Activated naive CD8-positive, alpha-beta T cell treated with anti-CD3 and anti-CD28 coated beads, Interleukin-2, amount 10 ng/mL, durations not matched to agents 7 days and 5 days (primary cell): ENCODE results near the gene CRIM1. TPM values are rescaled to one million over a fixed set of nuclear protein-coding genes. Genes with fewer than 3 reads are reported as not detected.
A peak's percentile ranks its signal among the peaks of the same experiment; 100 is the strongest.

Experiments used
- ATAC-seq: fragments of 150-1000 bp; cut with Tn5 transposase; one replicate; pipeline ENCODE4 v1.10.0; 2021; ENCODE audit warnings: low read depth, moderate library complexity
- POLR2A ChIA-PET: fragments of 350-600 bp; sonication (Branson Sonifier 250); formaldehyde crosslinking; loops from one replicate; lab custom pipeline; 2021; ENCODE audit warnings: antibody characterized with exemption; lab: Charles Lee
- DNase-seq: peaks from one replicate; pipeline ENCODE4 v3.0.0; 2021
- H3K27ac Mint-ChIP-seq: one replicate; pipeline ENCODE4 v1.8.0; 2022; ENCODE audit warnings: mild to moderate bottlenecking, mixed read lengths
- H3K27me3 Mint-ChIP-seq: one replicate; pipeline ENCODE4 v1.8.0; 2022; ENCODE audit warnings: mild to moderate bottlenecking, moderate library complexity, mixed read lengths
- H3K36me3 Mint-ChIP-seq: one replicate; pipeline ENCODE4 v1.8.0; 2021; ENCODE audit warnings: mild to moderate bottlenecking, mixed read lengths
- H3K4me1 Mint-ChIP-seq: one replicate; pipeline ENCODE4 v1.8.0; 2021; ENCODE audit warnings: mixed read lengths
- H3K4me3 Mint-ChIP-seq: one replicate; pipeline ENCODE4 v1.8.0; 2022; ENCODE audit warnings: mild to moderate bottlenecking, moderate library complexity, mixed read lengths
- H3K9me3 Mint-ChIP-seq: one replicate; pipeline ENCODE4 v1.8.0; 2021; ENCODE audit warnings: mixed read lengths
- total RNA-seq, 2 experiments: library from RNA; stranded (reverse); gene quantifications; one replicate each; pipeline ENCODE4 v1.2.3, GENCODE V29; 2021

The CRIM1 gene
- total RNA-seq, 2 experiments from 2014 or later = 3.2 to 3.5 TPM

- Mint-ChIP-seq H3K4me1 (no peaks in the 10 kb centered on the region), H3K9me3 (no peaks in the 10 kb centered on the region), H3K36me3 (no peaks in the 10 kb centered on the region), H3K4me3 (no peak overlapping the region), H3K27ac (no peak overlapping the region), H3K27me3 (no peaks in the 10 kb centered on the region)
- DNase-seq (no peak), ATAC-seq (no peak)
- POLR2A ChIA-PET = no interaction called here
Measured at GRCh38 chr2:36399050-36399449, 43.5 kb downstream of the CRIM1 start.

DNA sequence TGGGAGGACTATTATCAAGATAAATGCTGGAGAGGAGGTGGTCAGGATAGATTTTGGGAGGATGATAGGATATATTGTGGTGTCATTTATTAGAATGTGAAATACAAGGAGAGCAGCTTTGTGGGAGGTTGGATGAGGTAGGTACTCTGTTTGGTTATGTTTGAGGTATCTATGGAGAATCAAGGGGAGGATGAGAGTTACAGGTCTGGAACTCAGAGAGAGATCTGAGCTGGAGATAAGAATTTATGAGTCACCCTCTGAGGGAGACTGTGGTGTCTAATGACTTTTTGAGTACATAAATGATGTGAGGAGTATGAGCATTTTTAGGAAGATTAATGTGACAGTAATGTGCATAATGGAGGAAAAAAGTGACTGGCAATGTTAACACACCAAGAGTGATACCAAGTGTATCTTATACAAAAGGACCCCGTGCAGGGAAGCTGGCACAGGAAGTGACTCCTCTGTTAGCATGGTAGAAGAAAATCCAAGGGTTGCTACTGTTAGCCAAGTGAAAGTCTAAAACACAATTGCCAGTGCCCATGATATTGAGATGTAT lies 48.2 kb downstream of the CRIM1 start:
- no peaks in the 10 kb centered on the region for H3K4me1 Mint-ChIP-seq
- DNase-seq (no peak), ATAC-seq (peak; percentile 77)
- no peaks in the 10 kb centered on the region for H3K36me3 Mint-ChIP-seq
- no peak overlapping the region for H3K27ac Mint-ChIP-seq
- POLR2A ChIA-PET = no interaction called here
- H3K4me3 Mint-ChIP-seq = no peak overlapping the region
- H3K27me3 Mint-ChIP-seq = no peaks in the 10 kb centered on the region
- no peaks in the 10 kb centered on the region for H3K9me3 Mint-ChIP-seq

DNA sequence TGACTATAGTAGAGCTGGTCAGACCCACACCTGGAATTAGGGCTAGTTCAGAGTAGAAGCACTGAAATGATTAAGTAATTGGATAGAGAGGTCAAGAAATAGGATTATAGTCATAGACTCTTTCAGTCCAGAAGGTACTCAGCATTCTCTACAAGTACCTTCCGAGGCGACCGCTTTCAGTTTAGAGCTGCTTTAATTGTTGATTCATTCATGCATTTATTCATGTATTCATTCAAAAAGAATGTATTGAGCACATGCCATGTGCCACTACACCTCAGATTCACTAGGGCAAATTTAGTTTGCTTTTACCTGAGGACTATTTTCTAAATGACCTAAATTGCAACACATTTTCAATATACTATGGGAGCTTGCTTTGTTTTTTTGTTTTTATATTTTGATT lies 48.7 kb downstream of the CRIM1 start:
- H3K36me3 Mint-ChIP-seq = no peaks in the 10 kb centered on the region
- POLR2A ChIA-PET = no interaction called here
- no peak for ATAC-seq

GRCh38 chr2:36404754-36405153 lies 49.2 kb downstream of the CRIM1 start:
- Mint-ChIP-seq H3K27ac (no peak overlapping the region), H3K4me3 (no peak overlapping the region), H3K36me3 (no peaks in the 10 kb centered on the region), H3K4me1 (no peaks in the 10 kb centered on the region), H3K9me3 (no peaks in the 10 kb centered on the region), H3K27me3 (peaks cover 2% of the 10 kb centered on the region)
- DNase-seq (no peak), ATAC-seq (no peak)
- POLR2A ChIA-PET = no interaction called here

More for the DNA sequence above, 48.7 kb downstream of the CRIM1 start:
- Mint-ChIP-seq H3K4me1 (no peaks in the 10 kb centered on the region), H3K9me3 (no peaks in the 10 kb centered on the region), H3K27me3 (peaks cover under 1% of the 10 kb centered on the region), H3K4me3 (no peak overlapping the region), H3K27ac (no peak overlapping the region)
- no peak for DNase-seq

- no peak overlapping the region for H3K27ac Mint-ChIP-seq
- H3K9me3 Mint-ChIP-seq = no peaks in the 10 kb centered on the region
- H3K4me1 Mint-ChIP-seq = no peaks in the 10 kb centered on the region
- ATAC-seq = no peak
- H3K27me3 Mint-ChIP-seq = peaks cover 2% of the 10 kb centered on the region
- H3K36me3 Mint-ChIP-seq = no peaks in the 10 kb centered on the region
- POLR2A ChIA-PET = no interaction called here
- DNase-seq = no peak
- no peak overlapping the region for H3K4me3 Mint-ChIP-seq
Measured at GRCh38 chr2:36405183-36405582, 49.6 kb downstream of the CRIM1 start.

- no peak overlapping the region for H3K27ac Mint-ChIP-seq
- no peak for ATAC-seq
- no peaks in the 10 kb centered on the region for H3K9me3 Mint-ChIP-seq
- H3K27me3 Mint-ChIP-seq = peaks cover 2% of the 10 kb centered on the region
- DNase-seq = no peak
- POLR2A ChIA-PET = no interaction called here
- no peaks in the 10 kb centered on the region for H3K4me1 Mint-ChIP-seq
- H3K4me3 Mint-ChIP-seq = no peak overlapping the region
- no peaks in the 10 kb centered on the region for H3K36me3 Mint-ChIP-seq
Measured at GRCh38 chr2:36406296-36406695, 50.7 kb downstream of the CRIM1 start.

DNA sequence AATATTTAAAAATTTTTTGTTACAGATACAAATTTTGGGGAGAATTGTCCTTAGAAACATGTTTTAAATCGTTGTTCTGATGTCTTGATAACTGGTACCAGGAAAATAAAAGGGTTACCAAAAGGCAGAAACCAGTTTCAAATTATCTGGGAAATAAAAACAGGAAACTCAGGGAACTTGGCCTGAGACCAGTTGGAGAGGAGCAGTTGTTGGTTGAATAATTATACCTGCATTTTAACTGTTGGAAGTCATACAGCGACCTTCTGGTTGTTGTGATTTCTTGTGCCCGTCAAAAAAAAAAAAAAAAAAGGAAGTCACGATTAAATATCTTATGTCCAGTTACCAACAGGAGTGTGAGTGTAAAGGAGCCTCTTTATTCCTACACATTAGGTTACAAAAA lies 51.8 kb downstream of the CRIM1 start:
- H3K36me3 Mint-ChIP-seq = no peaks in the 10 kb centered on the region
- no peak for ATAC-seq
- H3K9me3 Mint-ChIP-seq = no peaks in the 10 kb centered on the region
- no peaks in the 10 kb centered on the region for H3K4me1 Mint-ChIP-seq
- POLR2A ChIA-PET = no interaction called here
- DNase-seq = no peak
- H3K4me3 Mint-ChIP-seq = no peak overlapping the region
- peaks cover 2% of the 10 kb centered on the region for H3K27me3 Mint-ChIP-seq
- H3K27ac Mint-ChIP-seq = no peak overlapping the region

DNA sequence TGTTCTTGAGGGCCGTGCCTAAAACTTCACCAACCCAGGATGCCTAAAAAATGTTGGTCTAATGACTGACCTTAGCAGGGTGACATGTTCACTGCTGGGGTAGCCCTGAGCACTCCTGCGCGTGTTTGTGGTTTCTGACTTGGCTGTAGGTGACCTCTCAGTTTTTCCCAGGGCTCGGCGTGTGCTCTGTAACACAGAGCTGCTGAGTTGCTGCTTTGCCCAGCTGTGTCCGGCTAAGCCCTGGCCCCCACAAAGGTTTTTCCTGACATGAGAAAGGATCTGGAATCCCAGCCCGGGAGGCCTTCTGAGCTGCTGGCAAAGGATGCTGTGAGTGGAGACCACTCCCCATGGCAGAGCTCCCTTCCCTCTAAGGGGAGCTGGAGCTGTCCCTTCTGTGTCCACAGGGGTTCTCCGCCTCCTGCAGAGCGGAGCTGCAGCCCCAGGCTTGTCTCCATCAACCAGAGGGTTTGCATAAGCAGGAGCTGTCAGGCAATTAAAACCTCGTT lies 52.7 kb downstream of the CRIM1 start:
- Mint-ChIP-seq H3K4me3 (no peak overlapping the region), H3K27ac (no peak overlapping the region), H3K4me1 (no peaks in the 10 kb centered on the region), H3K36me3 (no peaks in the 10 kb centered on the region), H3K27me3 (peaks cover 2% of the 10 kb centered on the region), H3K9me3 (no peaks in the 10 kb centered on the region)
- no peak for DNase-seq
- POLR2A ChIA-PET = no interaction called here
- no peak for ATAC-seq

- POLR2A ChIA-PET = no interaction called here
- no peaks in the 10 kb centered on the region for H3K4me1 Mint-ChIP-seq
- DNase-seq (no peak), ATAC-seq (no peak)
- H3K27ac Mint-ChIP-seq = no peak overlapping the region
- no peaks in the 10 kb centered on the region for H3K36me3 Mint-ChIP-seq
- peaks cover 2% of the 10 kb centered on the region for H3K27me3 Mint-ChIP-seq
- no peaks in the 10 kb centered on the region for H3K9me3 Mint-ChIP-seq
- no peak overlapping the region for H3K4me3 Mint-ChIP-seq
Measured at GRCh38 chr2:36409335-36409734, 53.8 kb downstream of the CRIM1 start.

DNA sequence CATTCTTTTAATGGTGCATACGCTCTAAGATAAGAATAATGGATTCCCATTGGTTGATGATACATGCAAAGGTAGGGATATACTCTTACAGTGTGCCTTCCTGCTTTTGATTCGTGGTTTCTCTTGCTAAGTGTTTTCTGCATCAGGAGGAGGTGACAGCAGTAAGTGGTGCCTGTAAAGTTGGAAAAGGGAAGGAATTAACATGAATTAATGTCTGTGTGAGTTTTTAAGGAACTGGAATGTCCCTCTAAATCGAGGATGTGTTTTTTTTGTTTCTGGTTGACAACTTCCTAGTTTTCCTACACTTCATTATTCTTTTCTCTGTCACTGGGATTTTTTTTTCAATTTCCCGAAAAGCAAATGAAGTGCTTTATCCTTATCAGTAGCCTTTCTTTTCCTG lies 54.4 kb downstream of the CRIM1 start:
- Mint-ChIP-seq H3K27ac (no peak overlapping the region), H3K36me3 (no peaks in the 10 kb centered on the region), H3K4me1 (no peaks in the 10 kb centered on the region), H3K27me3 (peaks cover 2% of the 10 kb centered on the region), H3K9me3 (no peaks in the 10 kb centered on the region), H3K4me3 (no peak overlapping the region)
- ATAC-seq = no peak
- no peak for DNase-seq
- POLR2A ChIA-PET = no interaction called here

DNA sequence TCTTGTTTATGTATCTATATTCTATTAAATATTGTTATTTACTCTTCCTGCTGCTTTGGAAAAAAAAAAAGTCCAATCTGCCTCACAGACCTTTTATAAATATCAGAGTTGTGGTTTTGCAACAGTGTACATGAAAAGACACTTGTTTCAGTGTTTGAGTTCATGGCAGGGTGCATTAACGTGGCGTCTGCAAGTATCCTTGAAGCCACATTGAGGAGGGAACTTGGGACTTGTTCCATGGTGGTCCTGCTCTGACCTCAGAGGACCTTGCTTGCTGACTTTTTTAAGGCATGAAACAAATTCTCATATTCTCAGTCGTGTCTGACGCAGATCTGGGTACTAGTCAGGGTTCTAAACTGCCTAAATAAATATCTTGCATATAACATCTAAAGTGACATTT lies 55.1 kb downstream of the CRIM1 start:
- POLR2A ChIA-PET = no interaction called here
- H3K4me3 Mint-ChIP-seq = no peak overlapping the region
- H3K27me3 Mint-ChIP-seq = peaks cover 2% of the 10 kb centered on the region
- no peak for ATAC-seq
- no peak overlapping the region for H3K27ac Mint-ChIP-seq
- no peak for DNase-seq
- no peaks in the 10 kb centered on the region for H3K9me3 Mint-ChIP-seq
- no peaks in the 10 kb centered on the region for H3K36me3 Mint-ChIP-seq
- no peaks in the 10 kb centered on the region for H3K4me1 Mint-ChIP-seq

GRCh38 chr2:36411962-36412444 lies 56.4 kb downstream of the CRIM1 start:
- Mint-ChIP-seq H3K27me3 (peaks cover 2% of the 10 kb centered on the region), H3K36me3 (no peaks in the 10 kb centered on the region), H3K4me3 (no peak overlapping the region), H3K4me1 (no peaks in the 10 kb centered on the region), H3K9me3 (no peaks in the 10 kb centered on the region), H3K27ac (no peak overlapping the region)
- ATAC-seq (no peak), DNase-seq (no peak)
- POLR2A ChIA-PET = no interaction called here

- H3K9me3 Mint-ChIP-seq = no peaks in the 10 kb centered on the region
- H3K4me1 Mint-ChIP-seq = no peaks in the 10 kb centered on the region
- ATAC-seq (no peak), DNase-seq (no peak)
- peaks cover 2% of the 10 kb centered on the region for H3K27me3 Mint-ChIP-seq
- no peak overlapping the region for H3K27ac Mint-ChIP-seq
- H3K4me3 Mint-ChIP-seq = no peak overlapping the region
- no peaks in the 10 kb centered on the region for H3K36me3 Mint-ChIP-seq
- POLR2A ChIA-PET = no interaction called here
Measured at GRCh38 chr2:36413218-36413617, 57.6 kb downstream of the CRIM1 start.

GRCh38 chr2:36414307-36414706 lies 58.7 kb downstream of the CRIM1 start:
- Mint-ChIP-seq H3K27me3 (peaks cover 1% of the 10 kb centered on the region), H3K4me1 (no peaks in the 10 kb centered on the region), H3K9me3 (no peaks in the 10 kb centered on the region), H3K36me3 (no peaks in the 10 kb centered on the region), H3K27ac (no peak overlapping the region), H3K4me3 (no peak overlapping the region)
- POLR2A ChIA-PET = no interaction called here
- DNase-seq (no peak), ATAC-seq (no peak)
